ENCODE measurements around the gene PCYT1A. TPM values are rescaled to one million over a fixed set of nuclear protein-coding genes. Genes with fewer than 3 reads are reported as not detected.
A peak's percentile ranks its signal among the peaks of the same experiment; 100 is the strongest.
"Not testable (repeated sequence)": the region's sequence is repeated elsewhere in the genome, so short reads cannot be mapped to it uniquely, and the experiment has no call there.

The PCYT1A gene
- total and polyA plus RNA-seq, 3 donors from 2014 or later, result 51.3 to 69.3 (median 66.0) TPM

GRCh38 chr3:196207159-196207832 is 80.2 kb downstream of the PCYT1A start:
- H3K27ac ChIP-seq, result no peak overlapping the region
- TF ChIP-seq, protein P1, sequence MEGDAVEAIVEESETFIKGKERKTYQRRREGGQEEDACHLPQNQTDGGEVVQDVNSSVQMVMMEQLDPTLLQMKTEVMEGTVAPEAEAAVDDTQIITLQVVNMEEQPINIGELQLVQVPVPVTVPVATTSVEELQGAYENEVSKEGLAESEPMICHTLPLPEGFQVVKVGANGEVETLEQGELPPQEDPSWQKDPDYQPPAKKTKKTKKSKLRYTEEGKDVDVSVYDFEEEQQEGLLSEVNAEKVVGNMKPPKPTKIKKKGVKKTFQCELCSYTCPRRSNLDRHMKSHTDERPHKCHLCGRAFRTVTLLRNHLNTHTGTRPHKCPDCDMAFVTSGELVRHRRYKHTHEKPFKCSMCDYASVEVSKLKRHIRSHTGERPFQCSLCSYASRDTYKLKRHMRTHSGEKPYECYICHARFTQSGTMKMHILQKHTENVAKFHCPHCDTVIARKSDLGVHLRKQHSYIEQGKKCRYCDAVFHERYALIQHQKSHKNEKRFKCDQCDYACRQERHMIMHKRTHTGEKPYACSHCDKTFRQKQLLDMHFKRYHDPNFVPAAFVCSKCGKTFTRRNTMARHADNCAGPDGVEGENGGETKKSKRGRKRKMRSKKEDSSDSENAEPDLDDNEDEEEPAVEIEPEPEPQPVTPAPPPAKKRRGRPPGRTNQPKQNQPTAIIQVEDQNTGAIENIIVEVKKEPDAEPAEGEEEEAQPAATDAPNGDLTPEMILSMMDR (IDR thresholded peaks at IDR 0.05), result no peak
- TF ChIP-seq POLR2A (IDR thresholded peaks at IDR 0.05), result no peak
- H3K9me3 ChIP-seq, result no peaks in the 10 kb centered on the region
- H3K4me1 ChIP-seq, result peaks cover 17% of the 10 kb centered on the region
- H3K27me3 ChIP-seq, result no peaks in the 10 kb centered on the region
- DNase-seq, result no peak
- H3K36me3 ChIP-seq (ENCODE audit: low read depth, missing control alignments), result no peaks in the 10 kb centered on the region
- intact Hi-C loops (cut with DNase I; ENCODE audit: low total_unique reads), result no loop called here
- H3K4me3 ChIP-seq, result peak overlapping the region; percentile 43 to 58
- WGBS, 2 donors, result 19 to 24% methylated on average over 11 to 30 of the region's 70 CpGs

- H3K4me3 ChIP-seq; intact Hi-C loops (cut with DNase I; ENCODE audit: low total_unique reads); H3K4me1 ChIP-seq; H3K36me3 ChIP-seq (ENCODE audit: low read depth, missing control alignments); H3K27ac ChIP-seq; H3K27me3 ChIP-seq; DNase-seq; H3K9me3 ChIP-seq: not testable (repeated sequence)
- 87 to 91% methylated on average over 9 of the region's 9 CpGs for WGBS, 2 donors
Measured at GRCh38 chr3:196205442-196206205, 81.9 kb downstream of the PCYT1A start.

DNA sequence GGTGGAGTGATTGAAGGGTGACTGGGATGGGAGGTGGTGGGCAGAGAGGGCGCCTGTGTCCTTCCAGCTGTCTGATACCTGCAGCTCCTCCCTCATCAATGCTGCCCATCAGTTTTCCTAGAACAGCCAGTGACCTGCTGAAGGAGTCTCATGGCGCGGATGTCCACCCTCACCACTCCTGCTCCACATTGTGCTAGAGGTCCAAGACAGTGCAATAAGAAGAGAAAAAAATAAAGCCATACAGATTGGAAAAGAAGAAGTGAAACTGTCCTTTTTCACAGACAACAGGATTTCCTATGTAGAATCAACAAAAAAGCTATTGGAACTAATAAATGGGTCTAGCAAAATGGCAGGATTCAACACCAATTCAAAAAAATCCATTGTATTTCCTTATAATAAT is 83.7 kb downstream of the PCYT1A start:
- DNase-seq, result no peak
- Histone ChIP-seq H3K27me3 (no peaks in the 10 kb centered on the region), H3K36me3 (ENCODE audit: low read depth, missing control alignments) (no peaks in the 10 kb centered on the region), H3K4me1 (peaks cover 7% of the 10 kb centered on the region), H3K4me3 (no peak overlapping the region), H3K9me3 (no peaks in the 10 kb centered on the region), H3K27ac (no peak overlapping the region)
- TF ChIP-seq, protein P1 (IDR thresholded peaks at IDR 0.05), result no peak
- TF ChIP-seq POLR2A (IDR thresholded peaks at IDR 0.05), result no peak
- 83 to 99% methylated on average over 3 of the region's 3 CpGs for WGBS, 2 donors
- intact Hi-C loops (cut with DNase I; ENCODE audit: low total_unique reads), result no loop called here

DNA sequence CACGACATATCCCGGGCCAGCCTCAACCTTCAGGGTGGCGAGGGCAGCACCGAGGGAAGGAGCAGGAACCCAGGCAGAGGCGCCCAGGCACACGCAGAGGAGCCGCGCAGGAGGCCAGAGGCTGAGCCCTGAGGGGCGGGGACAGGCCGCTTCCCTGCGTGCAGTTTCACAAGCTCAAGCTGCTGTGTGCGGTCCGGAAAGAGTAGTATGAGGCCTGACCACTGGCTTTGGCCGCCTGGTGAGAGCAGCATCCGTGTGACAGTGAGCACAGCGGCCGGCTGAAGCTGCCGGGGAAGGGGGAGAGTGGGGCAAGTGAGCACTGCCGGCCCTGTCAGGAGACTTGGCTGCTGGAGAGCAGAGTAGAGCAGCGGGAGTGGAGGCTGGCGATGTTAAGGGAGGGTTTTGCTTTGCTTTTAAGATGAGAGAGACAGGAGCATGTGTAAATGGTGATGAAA is 85.0 kb downstream of the PCYT1A start:
- DNase-seq, result peak; percentile 73
- Histone ChIP-seq H3K9me3 (no peaks in the 10 kb centered on the region), H3K27ac (peak overlapping the region; percentile 66 to 80), H3K4me3 (no peak overlapping the region), H3K36me3 (ENCODE audit: low read depth, missing control alignments) (no peaks in the 10 kb centered on the region), H3K4me1 (peaks cover 20% of the 10 kb centered on the region), H3K27me3 (no peaks in the 10 kb centered on the region)
- 46 to 49% methylated on average over 21 of the region's 21 CpGs for WGBS, 2 donors
- intact Hi-C loops (cut with DNase I; ENCODE audit: low total_unique reads), result no loop called here
- no peak for TF ChIP-seq POLR2A (IDR thresholded peaks at IDR 0.05)
- TF ChIP-seq, protein P1 (IDR thresholded peaks at IDR 0.05), result no peak

All from testis (tissue), 3 donors.